ENCODE results near the gene ADAMTSL3.
"Not testable (repeated sequence)": the region's sequence is repeated elsewhere in the genome, so short reads cannot be mapped to it uniquely, and the experiment has no call there.

The ADAMTSL3 gene

DNA sequence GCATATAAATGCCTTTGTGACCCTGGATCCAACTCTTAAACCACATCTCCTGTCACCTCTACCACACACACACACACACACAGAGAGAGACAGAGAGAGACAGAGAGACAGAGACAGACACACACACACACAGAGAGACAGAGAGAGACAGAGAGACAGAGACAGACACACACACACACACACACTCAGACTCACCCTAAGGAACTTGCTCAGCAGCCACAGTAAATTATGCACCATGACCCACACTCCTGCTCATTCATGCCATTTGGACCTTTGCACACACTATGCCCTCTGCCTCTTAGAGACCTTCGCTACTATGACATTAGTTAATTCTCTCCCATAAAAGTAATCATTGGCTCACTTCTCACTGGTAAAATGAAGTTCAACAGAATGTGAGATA lies 275.7 kb downstream of the ADAMTSL3 start:
- DNase-seq, result no peak

DNA sequence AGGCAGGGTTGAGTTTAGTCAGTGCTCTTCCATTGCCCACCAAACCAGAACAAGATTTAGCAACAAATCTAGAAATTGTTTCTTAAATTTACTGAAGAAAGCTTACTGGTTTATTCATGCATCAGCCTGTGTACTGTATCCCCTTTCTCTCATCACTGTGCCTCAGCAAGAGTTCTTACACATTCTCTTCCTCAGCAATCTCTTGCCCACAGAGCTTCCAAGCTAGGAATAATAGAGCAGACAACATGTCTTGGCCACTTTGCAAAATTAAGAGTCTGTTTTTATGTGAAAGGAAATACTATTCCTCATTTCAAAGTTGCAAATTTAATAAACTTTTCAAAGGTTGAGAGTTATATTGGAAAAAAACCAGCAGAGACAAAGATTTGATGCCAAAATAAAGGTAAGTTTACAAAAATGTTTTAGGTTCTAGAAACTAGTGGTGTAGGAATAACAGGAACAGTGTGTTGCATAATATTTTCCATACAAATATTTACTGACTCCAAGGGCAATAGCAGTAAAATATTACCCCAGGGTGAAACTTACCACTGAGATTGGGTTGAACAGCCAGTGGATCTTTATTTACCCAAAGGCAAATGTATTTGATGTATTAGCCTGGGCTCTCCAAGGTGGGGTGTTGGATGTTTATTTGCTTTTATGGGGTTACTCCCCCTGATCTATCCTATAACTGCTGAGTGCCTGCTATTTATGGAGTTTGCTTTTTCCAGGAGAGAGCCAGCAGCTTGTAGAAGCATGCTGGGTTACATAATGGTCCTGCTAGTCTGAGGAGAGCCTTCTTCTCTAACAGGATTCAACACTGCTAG lies 276.7 kb downstream of the ADAMTSL3 start:
- no peak for DNase-seq

DNA sequence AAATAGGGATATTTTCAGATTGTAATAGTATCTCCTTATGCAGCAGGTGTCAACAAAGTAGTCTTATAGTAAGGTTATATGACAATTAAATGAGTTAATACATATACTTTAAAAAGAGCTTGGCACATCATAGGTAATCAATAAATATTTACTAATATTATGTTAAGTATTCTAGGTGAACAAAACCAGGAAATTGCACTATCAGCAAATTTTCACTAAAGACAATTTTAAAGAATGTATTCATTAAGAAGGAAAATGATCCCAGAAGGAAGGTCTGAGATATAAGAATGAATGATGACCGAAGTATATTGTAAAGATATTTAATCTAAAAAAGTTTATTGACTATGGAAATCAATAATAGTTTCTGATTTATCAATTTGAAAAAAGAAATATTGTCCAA lies 281.9 kb downstream of the ADAMTSL3 start:
- DNase-seq, result no peak

DNA sequence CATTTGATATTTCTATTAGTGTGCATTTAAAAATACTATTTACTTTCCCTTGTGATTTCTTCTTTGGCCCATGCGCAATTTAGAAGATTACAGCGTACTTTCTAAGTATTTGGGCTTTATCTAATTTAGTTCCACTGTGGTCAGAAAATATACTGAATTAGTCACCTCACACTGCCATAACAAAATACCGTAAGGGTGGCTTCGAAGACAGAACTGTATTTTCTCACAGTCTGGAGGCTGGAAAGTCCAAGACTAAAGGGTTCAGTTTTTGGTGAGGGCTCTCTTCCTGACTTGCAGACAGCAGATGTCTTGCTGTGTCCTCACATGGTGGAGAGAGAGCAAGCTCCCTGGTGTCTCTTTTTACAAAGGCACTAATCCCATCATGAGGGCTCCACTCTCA lies 286.2 kb downstream of the ADAMTSL3 start:
- DNase-seq, result no peak

DNA sequence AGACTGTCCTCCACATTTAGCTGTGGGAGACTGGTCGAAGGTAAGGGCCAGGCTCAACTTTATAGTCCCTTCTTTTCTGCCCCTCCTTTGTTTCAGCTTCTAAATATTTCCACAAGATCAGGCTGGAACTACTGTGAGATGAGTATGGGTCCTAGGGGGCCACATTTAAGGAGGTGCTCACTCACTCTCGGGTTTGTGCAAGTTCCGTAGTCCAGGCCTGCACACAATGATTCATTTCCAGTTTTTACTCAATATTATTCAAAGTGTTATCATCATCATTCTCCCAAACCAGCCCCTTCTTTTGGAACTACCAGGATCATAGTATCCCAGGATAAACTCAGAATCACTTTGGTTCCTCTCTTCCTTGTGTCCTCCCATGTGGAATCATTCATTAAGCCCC lies 289.1 kb downstream of the ADAMTSL3 start:
- no peak for DNase-seq

DNA sequence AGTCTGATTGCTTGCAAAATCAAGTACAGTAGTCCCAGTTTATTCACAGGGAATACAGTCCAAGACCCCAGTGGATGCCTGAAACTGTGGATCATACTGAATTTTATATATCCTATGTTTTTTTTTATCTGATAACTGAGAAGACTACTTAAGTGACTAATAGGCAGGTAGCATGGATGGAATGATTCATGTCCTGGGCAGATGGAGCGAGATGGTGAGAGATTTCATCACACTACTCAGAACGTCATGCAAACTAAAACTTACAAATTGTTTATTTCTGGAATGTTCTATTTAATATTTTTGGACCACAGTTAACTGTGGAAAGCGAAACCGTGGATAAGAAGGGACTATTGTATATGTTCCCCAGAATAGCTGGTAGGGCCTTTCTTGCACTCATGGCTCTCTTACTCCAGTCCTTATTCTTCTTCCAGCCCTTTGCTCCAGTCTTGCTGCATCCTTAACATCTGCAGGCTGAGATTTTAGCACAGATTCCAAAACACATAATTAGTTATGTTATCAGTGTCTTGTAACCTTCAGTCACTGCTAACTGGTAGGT lies 290.0 kb downstream of the ADAMTSL3 start:
- DNase-seq, result no peak

DNA sequence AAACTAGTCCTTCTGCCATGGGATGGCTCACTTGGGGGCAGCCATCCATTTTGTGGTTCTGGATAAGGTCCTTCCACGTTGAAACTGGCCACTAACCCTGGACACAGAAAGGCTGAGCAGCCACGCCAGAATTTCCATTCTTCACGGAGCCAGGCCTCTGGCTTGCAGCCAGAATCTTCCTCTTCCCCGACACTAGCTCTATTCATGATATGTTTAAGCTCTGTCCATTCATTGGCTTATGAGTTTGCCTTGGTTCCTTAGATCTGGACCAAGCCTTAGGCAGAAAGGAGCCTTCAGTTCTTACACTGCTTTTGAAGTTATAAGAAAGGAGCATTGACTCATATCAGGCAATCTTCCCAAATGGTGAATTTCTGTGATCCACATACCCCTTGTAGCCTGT lies 293.2 kb downstream of the ADAMTSL3 start:
- DNase-seq, result no peak

DNA sequence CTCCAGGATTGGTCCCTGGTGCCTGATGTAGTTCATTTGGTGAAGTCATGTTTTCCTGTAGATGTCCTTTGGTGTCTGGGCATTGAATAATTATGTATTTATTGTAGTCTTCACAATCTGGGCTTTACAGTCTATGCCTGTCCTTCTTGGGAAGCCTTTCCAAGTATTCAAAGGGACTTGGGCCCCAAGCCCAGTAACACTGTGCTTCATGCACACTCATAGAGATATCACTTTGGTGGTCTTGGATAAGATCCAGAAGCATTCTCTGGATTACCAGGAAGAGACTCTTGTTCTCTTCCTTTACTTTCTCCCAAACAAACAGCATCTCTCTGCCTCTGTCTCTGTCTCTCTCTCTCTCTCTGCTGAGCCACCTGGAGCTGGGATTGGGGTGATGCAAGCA lies 300.6 kb downstream of the ADAMTSL3 start:
- no peak for DNase-seq

DNA sequence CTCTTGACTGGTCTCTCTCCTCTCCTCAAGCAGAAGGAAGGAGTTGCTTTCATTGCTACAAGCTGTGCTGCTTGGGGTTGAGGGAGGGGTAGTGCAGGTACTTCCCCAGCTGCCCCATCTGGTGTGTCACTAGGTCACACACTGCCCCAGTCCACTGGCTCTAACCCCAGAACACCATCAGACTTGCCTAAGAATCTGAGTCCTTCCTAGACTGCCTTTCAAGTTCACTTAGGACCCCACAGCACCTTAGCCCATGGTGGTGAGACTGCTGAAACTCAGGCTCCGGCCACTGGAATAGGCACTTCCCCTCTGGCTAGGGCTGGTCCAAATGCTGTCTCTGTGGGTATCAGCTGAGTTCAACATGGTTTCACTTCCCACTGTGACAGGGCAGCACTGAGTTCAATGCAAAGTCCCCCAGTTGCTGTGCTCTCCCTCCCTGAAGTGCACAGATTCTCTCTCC lies 301.9 kb downstream of the ADAMTSL3 start:
- no peak for DNase-seq

DNA sequence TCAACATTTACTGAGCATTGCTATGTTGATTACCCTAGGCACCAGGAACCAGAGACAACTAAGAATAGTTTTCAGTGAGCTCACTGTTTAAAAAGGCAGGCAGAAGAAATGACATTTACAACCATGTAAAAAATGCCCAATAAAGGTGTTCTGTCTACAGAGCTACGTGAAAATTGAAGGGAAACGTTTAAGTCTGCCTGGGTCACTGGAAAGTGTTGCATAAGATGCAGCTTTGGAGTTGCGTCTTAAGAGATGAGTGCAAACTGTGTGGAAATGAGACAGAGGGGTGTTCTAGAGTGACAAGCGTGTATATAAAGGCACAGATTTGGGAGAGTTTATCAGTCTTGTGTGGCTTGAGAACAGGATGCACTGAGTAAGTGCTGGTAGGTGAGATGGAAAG lies 303.0 kb downstream of the ADAMTSL3 start:
- no peak for DNase-seq

DNA sequence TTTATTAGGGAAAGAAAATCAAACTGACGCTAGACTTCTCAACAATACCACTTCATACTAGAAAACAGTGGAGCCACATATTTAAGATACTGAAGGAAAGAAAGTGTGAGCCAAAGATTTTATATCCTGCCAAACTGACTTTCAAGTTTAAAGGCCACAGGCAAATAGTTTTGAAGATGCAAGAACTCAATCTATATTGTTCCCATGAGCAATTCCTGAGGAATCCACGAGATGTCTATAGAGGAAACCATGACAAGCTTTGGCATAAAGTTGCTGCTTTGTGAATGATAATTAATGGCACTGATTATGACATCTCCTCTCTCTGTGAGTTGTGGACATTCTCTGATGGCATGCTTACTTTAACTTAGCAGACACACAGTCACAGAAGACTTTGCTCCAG lies 305.6 kb downstream of the ADAMTSL3 start:
- no peak for DNase-seq

DNA sequence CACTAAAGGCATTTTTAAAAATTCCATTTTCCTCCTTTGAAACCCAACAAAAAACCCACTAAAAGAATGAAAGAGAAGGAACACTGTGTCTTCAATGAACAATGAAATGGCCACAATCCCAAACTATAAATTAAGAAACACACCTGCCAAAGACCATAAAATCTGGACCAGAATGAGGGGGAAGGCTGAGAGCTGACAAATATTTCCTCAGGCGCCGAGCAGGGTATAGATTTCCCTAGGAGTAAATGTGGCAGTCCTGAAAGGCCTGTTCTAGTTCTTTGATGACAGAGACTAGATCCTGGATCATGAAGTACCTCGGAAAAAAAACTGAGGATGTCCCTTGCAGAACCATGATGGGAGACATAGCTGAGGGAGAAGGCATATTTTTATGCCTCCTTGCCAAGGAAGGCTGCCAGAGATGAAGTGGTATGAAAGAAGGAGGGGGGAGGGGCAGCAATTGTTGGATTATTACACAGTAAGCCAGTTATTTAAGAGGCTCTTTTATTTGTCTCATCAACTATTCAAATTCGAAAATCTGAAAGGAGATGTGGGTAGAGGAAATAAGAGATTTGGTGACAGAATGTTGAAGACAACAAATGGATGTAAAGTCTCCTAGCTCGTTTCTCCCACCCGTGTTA lies 306.4 kb downstream of the ADAMTSL3 start:
- no peak for DNase-seq

DNA sequence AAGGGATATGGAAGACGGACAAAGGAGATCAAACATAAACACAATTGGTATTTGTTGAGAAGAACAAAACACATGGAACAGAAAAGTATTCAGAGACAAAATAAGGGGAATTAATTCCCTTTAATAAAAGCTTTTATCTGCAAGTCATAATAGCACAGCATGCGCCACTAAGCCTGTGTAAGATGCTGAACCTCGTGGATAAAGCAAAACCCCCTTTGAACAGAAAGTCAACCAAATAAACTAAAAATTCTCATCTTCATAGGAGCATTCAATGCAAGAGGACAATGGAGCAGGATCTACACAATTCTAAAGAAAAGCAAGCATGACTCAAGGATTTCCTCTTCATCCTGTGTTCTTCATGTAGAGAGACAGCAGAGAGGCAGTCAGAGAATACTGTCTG lies 307.4 kb downstream of the ADAMTSL3 start:
- DNase-seq, result no peak

DNA sequence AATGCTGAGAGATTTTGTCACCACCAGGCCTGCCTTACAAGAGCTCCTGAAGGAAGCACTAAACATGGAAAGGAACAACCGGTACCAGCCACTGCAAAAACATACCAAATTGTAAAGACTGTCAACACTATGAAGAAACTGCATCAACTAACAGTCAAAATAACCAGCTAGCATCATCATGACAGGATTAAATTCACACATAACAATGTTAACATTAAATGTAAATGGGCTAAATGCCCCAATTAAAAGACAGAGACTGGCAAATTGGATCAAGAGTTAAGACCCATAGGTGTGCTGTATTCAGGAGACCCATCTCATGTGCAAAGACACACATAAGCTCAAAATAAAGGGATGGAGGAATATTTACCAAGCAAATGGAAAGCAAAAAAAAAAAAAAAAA lies 311.0 kb downstream of the ADAMTSL3 start:
- not testable (repeated sequence) for DNase-seq

DNA sequence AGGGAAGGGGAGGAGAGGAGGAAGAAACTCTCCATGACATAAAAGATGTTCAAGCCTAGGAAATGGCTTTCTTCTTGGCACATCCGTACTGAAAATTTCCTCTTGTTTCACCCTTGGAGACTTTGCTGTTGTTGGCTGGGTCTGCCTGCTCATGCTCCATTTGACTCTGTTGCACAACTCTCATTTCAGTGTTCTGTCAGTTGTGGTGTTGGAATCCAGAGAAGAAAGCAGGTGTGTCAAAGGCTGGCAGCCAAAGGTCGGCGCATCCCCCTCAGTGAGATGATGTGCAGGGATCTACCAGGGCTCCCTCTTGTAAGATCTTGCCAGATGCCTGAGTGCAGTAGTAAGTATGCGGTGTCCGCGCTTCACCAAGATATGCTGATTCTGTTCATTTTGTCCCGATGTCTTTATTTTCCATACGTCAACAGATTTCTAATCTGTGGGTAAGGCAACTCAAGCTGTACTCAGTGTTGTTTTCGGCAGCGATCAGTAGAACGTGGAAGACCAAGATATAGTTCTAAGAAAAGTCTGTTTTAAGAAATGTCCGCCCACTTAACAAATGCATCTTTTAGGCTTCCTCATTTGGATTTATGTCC lies 316.5 kb downstream of the ADAMTSL3 start:
- no peak for DNase-seq

DNA sequence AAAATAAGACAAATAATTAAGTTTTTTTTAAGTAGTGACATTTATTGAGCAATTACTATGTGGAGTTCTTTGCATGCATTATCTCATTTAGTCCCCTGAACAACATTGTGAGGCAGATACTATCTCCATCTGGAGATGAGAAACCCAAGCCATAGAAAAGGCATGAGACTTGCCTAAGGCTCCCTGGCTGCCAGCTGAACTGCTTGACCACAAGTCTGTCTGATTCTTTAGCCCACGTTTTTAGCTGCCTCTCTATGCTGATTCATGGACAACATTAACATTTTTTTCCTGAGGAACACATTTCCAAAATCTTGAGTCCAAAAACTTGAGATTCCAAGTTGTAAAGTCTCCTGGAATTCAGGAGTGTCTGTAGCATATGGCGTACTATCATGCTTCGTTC lies 318.1 kb downstream of the ADAMTSL3 start:
- DNase-seq, result no peak

DNA sequence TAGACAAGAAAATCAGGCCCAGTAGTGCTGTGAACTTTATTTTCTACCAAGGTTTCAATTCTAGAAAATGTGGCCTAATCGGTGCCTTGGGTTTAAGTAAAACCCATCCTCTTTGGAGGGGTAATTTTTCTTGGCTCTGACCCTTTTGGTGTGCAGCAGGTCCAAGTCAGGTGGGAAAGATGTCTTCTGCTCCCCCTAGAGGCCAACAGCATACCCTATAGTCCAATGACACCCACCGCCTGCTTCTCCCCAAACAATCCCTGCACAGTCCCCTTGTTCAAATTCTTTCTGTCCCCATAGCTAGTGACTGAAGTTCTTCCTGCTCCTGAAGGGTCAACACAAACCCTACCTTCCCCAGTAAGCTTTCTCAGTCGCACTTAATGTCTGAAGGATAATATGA lies 319.9 kb downstream of the ADAMTSL3 start:
- DNase-seq, result no peak

DNA sequence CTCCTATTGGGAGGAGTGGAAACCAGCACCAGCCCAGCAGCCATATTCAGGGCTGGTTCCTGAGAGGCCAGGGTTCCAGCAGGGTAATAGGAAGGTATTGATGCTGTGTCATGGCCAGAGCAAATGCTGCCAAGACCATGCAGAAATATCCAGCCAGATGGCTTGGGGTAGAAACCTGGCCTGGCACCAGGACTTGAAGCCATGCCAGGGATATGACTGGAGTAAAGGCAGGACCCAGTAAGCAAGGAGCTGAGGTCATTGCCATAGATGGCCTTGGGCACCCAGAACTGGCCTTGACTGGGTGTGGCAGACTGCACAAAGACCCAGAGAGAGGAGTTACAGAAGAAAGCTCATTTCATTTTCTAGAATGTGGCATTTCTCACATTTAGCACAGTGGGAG lies 324.1 kb downstream of the ADAMTSL3 start:
- DNase-seq, result no peak

DNA sequence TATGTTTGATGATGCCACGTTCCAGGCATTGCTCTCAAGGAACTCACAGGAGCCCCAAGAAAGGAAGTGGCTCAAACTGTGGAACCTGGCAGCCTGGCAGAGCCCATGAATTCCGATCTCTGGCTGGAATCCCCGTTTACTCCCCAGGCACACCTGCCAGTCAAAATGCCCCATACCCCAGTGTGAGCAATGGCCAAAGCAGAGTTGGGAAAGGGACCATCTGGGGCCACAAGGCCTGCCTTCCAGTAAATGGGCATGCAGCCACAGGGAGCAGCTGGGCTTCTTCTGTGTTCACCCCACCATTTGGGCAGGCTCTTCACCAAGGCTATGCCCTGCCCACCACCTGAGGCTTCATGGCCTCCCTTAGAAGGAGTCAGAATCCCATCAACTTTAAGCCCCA lies 324.7 kb downstream of the ADAMTSL3 start:
- DNase-seq, result no peak

DNA sequence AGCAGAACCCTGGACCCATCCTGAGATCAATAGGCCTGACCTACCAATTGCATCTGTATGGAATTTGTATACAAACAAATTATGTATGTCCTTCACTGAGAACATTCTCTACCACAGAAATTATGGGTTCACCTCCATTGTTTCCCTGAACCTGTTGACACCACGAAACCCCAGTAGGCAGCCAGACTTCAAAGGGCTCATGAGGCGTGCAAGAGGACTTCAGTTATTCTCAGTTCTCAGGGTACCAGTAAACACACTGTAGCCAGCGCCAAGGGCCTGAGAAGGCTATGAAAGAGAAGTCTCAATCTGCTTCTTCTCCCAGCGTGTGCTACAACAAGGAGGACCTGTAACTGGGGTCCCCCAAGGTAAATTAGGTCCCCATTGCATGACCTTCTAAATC lies 326.7 kb downstream of the ADAMTSL3 start:
- no peak for DNase-seq

DNA sequence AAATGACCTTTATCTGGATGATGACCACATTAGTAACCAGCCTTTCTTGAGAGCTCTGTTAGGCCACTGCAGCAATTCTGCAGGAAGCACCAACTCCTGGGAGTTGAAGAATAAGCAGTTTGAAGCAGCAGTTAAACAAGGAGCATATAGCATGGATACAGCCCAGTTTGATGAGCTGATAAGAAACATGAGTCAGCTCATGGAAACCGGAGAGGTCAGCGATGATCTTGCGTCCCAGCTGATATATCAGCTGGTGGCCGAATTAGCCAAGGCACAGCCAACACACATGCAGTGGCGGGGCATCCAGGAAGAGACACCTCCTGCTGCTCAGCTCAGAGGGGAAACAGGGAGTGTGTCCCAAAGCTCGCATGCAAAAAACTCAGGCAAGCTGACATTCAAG lies 328.8 kb downstream of the ADAMTSL3 start:
- no peak for DNase-seq

DNA sequence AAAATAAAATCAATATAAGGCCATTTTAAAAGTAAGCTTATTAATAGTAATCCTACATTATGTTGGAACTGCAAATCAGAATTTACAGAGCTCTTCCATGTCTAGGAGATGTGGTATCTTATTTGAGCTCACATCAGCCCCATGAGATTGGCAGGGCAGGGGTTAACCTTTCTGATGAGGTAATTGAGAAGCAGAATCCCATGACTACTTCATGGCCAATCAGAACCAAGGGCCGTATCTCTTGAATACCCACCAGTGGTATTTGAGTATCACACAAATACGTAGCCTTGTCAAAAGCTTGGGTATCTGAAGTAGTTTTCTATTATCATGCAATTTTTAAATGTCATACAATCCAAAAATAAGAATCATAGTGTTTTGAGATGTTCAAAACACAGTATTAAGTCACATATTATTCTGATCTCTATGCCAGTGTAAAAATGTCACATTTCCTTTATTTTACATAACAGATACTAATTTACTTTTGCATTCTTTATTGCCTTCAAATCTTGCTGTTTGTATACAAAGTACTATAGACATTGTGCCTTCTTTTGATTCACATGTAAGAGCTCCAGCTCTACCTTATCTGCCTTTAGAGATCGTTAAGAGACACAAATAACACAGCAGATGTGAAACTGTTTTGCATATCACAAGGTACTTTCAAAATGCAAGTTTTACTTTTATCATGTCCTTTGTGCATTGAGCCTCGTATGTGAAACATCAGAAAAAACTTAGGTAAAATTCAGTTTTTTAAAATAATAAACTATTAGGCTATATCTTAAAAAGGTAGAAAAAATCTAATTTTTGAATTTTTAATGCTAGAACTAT lies 329.9 kb downstream of the ADAMTSL3 start:
- DNase-seq, result no peak

DNA sequence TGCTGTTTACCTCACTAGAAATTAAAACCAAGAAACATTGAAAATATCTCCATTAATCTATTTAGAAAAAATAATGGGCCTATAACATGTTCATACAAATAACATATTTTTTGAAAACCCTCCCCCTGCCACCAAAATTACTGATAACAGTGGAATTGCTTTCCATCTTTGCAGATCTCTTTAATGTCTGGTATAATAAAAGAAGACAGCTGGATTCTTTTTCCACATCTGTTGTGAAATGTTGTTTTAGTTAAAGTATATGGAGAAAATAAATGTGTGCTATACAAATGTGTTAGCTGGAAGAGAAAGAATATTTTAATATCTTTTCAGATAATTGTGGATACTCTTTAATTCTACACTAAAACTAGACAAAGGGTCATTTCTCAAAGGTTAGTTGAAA lies 330.7 kb downstream of the ADAMTSL3 start:
- no peak for DNase-seq
